ENCODE data around the gene HIC2.
A peak's percentile ranks its signal among the peaks of the same experiment; 100 is the strongest.
"Not testable (repeated sequence)": the region's sequence is repeated elsewhere in the genome, so short reads cannot be mapped to it uniquely, and the experiment has no call there.

HIC2 gene

DNA sequence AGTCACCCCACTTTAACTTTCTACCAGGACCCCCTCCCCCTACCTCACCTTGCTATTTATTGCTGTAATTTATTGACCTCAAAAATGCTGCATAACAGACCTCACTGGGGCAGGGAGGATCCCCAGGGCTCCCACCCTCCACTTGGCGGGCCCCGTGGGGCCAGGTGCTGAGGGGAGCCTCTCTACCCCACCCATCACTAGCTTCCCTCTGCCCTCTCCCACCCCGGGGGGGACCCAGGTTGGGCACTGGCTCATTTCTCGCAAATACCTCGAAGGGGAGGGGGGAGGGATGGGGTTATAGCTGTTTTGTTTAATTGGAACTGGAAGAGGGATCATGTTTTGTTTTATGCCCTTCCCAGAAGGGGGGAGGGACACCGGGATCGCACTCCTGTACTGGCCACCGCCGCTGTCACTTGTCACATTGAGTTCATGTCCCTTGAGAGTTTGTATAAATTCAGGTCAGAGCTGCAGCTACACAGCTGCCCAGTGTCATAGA lies 33.7 kb downstream of the HIC2 start:
- DNase-seq (ENCODE audit: low read depth in 2 of 2), result no peak

GRCh38 chr22:21451545-21452520 lies 34.7 kb downstream of the HIC2 start:
- DNase-seq (ENCODE audit: low read depth in 2 of 2), result no peak

DNA sequence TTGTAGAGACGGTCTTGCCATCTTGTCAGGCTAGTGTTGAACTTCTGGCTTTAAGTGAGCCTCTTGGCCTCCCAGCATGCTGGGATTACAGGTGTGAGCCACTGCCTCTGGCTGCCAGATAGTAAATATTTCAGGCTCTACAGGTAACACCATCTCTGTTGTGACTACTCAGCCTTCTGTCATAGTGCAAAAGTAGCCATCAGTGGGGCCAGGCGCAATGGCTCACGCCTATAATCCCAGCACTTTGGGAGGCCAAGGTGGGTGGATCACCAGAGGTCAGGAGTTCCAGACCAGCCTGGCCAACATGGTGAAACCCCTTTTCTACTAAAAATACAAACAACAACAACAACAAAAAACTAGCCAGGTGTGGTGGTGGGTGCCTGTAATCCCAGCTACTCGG lies 35.5 kb downstream of the HIC2 start:
- DNase-seq (ENCODE audit: low read depth in 2 of 2), result not testable (repeated sequence)

DNA sequence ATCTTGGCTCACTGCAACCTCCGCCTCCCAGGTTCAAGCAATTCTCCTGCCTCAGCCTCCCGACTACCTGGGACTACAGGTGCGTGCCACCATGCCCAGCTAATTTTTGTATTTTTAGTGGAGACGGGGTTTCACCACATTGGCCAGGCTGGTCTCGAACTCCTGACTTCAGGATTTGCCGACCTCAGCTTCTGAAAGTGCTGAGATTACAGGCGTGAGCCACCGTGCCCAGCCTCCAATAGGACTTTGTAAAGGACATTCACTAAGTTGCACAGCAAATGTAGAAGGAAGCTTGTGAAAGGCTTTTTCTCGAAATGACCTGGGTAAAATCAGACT lies 37.8 kb downstream of the HIC2 start:
- DNase-seq (ENCODE audit: low read depth in 2 of 2), result not testable (repeated sequence)

DNA sequence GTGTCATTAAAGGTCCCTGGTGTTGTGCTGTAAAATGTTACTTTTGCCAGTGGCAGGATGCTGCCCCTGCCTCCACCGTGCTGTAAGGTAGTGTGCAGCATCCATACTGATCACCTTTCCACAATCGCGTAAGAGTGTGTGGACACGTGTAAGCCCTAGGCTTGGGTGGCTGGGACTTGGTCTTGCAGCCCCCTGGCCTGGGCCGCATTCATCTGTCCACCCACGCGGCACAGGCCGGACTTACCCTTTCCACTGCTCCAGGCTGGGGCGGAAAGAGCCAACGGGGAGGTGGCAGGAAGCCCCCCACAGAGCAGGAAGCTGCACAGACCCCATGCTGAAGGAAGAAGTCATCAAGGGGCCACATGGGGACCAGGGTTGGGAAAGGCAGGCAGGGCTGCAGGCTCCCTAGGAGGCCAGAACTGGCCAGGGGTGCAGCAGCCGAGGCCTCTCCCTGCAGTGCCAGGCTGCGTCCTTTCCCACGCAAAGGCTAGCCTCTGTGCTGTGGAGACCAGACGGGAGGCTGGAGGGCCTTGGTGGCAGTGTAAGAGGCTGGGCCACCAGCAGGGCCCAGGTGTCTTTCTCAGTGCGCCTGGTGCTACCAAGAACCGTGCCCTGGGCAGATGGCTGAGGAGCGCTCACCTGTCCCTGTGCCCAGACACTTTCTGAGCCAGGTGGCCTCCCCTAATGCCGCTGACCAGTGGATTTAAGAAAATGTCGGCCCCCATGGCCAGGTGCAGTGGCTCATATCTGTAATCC lies 38.3 kb downstream of the HIC2 start:
- no peak for DNase-seq (ENCODE audit: low read depth in 2 of 2)

DNA sequence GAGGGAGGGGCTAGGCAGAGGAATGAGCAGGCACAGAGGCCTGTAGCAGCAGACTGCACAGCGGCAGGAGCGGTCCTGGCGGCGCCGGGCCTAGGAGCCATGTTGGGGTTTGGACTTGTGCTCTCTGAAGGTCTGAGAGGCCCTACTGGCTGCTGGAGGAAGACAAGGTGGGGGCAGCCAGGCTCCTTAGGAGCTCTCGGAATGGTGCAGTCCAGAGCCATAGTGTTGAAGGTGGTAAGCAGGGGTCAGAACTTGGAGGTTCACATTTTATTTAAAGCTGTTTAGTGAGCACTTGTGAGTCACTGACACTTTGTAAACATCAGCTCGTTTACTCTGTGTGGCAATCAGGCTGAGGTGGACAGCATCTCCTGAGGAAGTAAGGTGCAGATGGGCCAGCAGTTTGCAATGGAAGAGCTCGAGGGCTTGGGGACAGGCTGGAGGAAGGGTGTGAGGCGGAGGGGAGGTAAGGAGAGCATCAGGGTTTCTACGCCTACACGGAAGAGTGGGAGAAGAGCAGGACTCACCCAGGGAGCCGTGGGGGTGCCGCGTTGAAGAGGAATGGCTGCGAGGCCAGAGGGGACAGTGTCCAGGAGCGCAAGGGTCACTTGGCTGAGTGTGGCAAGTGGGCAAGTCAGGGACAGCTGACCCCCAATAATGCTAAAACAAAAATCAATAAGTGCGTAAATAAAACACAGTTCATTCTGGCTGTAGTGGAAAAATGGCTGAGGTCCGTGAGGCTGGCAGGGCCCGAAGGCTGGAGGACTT lies 40.0 kb downstream of the HIC2 start:
- DNase-seq (ENCODE audit: low read depth in 2 of 2), result no peak

GRCh38 chr22:21462672-21463071 lies 45.5 kb downstream of the HIC2 start:
- not testable (repeated sequence) for DNase-seq (ENCODE audit: low read depth in 2 of 2)

DNA sequence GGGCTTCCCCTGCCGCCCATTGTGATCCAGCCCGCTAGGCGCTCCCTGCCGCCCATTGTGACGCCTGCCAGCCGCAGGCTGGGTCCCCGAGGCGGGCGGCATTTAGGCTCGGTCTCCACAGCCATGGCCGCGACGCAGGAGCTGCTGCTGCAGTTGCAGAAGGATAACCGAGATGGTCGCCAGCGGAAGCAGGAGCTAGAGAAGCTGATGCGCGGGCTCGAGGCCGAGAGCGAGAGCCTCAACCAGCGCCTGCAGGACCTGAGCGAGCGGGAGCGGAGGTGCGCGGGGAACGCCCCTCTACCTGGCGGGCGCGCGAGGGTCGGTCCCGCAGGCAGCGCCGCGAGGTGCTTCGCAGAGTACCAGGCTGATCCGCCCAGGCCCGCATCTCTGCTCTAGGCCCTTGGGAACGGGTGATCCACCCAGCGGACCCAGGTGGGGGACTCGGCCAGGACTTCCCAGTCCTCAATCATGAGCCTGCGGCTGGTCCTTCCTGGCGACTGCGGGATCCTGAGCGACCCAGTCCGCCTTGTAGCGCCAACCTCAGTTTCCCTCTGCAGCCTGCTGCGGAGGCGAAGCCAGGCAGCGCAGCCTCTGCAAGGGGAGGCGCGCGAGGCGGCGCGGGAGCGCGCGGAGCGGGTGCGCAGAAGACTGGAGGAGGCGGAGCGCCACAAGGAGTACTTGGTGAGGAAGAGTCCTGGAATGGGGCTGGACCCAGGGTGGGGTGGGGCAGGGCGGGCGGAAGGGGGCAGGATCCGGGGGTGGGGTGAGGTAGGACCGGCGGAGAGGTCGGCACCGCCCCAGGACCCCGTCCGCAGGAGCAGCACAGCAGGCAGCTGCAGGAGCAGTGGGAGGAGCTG lies 50.4 kb downstream of the HIC2 start, which contains the start of gene TMEM191C:
TSS of gene TMEM191C (plus strand) at position 51 of the 857 bp plus-strand sequence. CDS start at position 124, 73 bp downstream.
- DNase-seq (ENCODE audit: low read depth in 2 of 2), result not testable (repeated sequence)

- peak; percentile 81 to 88 for DNase-seq (ENCODE audit: low read depth in 2 of 2)
Observed at GRCh38 chr22:21468194-21469096, 51.3 kb downstream of the HIC2 start.

DNA sequence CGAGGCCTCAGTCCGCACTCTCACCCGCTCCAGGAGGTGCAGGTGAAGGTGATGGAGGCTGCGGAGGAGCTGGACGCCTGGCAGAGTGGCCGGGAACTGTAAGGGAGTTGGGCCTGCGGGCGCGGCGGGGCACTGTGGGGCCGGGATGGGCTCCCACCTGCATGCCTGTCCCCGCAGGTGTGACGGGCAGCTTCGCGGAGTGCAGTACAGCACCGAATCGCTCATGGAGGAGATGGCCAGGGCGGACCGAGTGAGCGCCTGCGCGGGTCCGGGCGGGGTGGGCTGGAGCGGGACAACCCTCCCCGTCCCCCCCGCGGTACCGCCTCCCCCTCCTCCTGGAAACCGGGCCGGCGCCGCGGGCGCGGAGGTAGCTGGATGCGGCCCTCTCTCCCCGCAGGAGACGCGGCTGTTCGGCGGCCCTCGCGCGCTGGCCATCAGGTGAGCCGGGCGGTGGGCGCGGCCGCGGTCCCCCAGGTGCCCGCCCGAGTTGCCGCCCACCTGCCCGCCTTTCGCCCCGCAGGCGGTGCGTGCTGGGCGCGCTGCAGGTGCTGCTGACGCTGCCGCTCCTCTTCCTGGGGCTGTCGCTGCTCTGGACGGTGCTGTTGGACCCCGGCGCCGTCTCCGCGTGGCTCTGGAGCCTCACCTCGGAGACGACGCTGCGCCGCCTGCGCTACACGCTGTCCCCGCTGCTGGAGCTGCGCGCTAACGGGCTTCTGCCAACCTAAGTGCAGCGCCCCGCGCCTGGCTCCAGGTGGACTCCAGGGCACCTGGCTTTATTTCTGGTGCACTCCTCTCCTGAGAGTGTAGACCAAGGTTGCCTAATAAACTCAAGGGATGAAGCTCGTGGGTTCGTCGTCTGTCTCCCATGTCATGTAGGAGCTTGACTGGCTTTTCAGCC lies 52.2 kb downstream of the HIC2 start:
- DNase-seq (ENCODE audit: low read depth in 2 of 2), result not testable (repeated sequence)

- DNase-seq (ENCODE audit: low read depth in 2 of 2), result not testable (repeated sequence)
Observed at GRCh38 chr22:21472984-21473383, 55.8 kb downstream of the HIC2 start.

DNA sequence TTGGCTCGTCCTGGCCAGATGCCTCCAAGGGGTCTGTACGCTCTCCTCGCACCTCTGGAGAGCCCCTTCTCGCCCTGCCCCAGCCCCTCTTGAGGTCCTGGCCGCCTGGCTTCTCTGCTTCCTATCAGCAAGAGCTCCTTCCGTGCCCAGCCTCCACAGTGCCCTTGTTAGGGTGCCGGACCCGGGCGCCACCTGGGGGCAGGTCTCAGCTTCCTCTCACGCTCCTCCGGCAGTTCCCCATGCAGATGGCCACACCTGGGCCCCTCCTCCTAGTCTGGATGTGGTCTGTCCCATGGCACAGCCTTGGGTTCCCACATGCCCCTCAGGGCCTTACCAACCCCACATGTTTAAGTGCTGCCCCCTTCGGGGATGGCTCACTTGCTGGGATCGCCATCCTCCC lies 56.5 kb downstream of the HIC2 start:
- not testable (repeated sequence) for DNase-seq (ENCODE audit: low read depth in 2 of 2)

DNA sequence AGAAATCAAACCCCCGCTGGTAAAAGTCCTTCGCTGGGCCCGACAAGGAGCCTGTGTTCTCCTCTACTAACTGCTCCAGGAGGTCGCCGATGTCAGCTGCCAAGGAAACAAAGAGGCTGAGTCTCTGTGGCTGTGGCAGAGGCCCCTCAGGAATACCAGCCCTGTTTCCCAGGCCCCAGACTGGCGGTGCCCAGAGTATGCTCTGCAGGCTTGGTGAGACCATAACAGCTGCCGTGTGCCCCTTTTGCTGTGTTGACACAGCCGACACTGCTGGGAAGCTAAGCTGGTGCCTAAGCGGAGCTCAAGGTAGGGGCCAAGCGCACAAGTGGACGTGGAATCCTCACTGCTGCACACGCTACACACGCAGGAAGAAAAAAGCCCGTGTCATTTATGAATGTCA lies 66.9 kb downstream of the HIC2 start:
- DNase-seq (ENCODE audit: low read depth in 2 of 2), result not testable (repeated sequence)

- not testable (repeated sequence) for DNase-seq (ENCODE audit: low read depth in 2 of 2)
Observed at GRCh38 chr22:21487723-21488122, 70.6 kb downstream of the HIC2 start.

GRCh38 chr22:21489149-21489680 lies 72.0 kb downstream of the HIC2 start:
- DNase-seq (ENCODE audit: low read depth in 2 of 2), result not testable (repeated sequence)

- not testable (repeated sequence) for DNase-seq (ENCODE audit: low read depth in 2 of 2)
Observed at GRCh38 chr22:21490556-21490955, 73.4 kb downstream of the HIC2 start.

DNA sequence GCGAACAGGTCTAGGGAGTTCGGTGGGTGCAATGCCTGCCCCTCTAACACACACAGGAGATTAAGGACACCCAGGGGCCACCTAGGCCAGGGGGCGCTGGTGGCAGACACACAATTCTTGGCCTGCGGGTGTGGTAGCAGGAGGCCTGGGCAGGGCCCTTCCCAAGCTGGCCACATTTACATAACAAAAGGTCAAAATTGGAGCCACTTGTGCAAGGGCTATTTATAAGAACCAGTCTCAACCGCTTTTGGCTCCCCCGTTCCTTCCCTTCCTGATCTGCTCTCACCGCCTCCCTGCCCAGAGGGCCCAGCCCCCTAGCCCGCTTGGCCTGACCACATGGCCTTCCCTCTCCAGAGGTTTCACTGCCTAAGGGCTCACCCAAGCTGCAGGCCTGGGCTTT lies 75.1 kb downstream of the HIC2 start:
- not testable (repeated sequence) for DNase-seq (ENCODE audit: low read depth in 2 of 2)

All from stimulated activated CD4-positive, alpha-beta T cell treated with anti-CD3 and anti-CD28 coated beads, Interleukin-12 subunit alpha, Interleukin-12 subunit beta, amount 100 ng/mL, for 24 hours (primary cell).